ENCODE results near the gene OR51D1.

Gene OR51D1

DNA sequence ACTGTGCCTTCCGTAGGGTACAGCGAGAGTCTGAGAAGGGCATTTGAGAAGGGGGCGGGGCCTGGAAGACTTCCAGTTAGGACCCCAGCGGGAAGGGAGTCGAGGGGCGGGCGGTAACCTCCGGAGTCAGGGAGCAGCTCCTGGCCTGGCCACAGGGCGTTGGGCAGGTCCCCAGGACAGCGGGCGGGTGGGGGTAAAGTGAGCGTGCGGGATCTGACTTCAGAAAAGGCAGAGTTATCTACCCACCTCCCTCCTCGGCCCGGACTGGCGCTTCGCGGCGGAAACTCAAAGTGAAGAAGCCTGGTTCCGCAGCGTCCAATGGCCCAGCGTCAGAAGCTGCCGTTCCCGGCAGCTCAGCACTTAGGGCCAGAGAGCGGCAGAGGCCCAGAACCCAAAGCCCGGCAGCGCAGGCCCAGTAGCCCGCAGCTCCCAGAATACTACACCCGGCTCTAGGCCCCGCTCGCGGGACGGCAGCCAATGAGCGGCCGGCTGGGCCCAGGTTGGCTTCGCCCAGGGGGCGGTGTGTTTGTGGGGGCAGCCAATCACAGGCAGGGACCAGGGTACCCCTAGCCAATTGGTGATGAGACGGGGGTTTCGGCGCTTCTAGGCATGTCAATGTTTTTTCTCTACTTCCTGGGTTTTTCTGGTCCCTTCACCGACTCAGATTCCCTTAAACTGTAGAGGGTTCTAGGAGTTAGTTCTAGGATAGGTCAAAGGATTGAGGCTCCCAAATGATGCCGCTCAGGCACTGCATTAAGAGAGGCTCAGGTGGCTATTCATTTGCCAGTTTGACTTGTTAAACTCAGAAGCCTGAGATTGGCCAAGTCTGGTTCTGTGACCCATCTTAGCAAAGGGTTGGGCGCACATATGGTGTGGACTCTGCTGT, 29.3 kb upstream of the OR51D1 start, which contains the start of gene TRIM68:
TSS of gene TRIM68 (minus strand) at position 451 of the 886 bp plus-strand sequence. CDS start 2,727 bp downstream, outside the sequence.
- H3K27ac ChIP-seq (ENCODE audit: low read length), result peak within 1 kb of the TSS; percentile 64; the same call in 1 of the 2 replicates
- peak within 1 kb of the TSS; percentile 78 for H3K9ac ChIP-seq (ENCODE audit: low read length)
- peak; percentile 96 for DNase-seq
- H3K36me3 ChIP-seq (replicated peaks; ENCODE audit: insufficient read depth, low read length), result no peaks in the 10 kb centered on the region
- no peaks in the 10 kb centered on the region for H4K20me1 ChIP-seq (ENCODE audit: insufficient read depth, low read length)
- H3K9me3 ChIP-seq (replicated peaks; ENCODE audit: insufficient read depth, low read length), result no peaks in the 10 kb centered on the region
- H3K4me1 ChIP-seq (ENCODE audit: low read length), result no peaks in the 10 kb centered on the region; the same call in 1 of the 2 replicates
- H3K79me2 ChIP-seq (ENCODE audit: low read length), result no peaks in the 10 kb centered on the region
- peaks cover 6% of the 10 kb centered on the region; the same call in 1 of the 2 replicates for H3F3A ChIP-seq (ENCODE audit: insufficient read depth, low read length)
- no peak for TF ChIP-seq EZH2phosphoT487 (IDR thresholded peaks at IDR 0.05; ENCODE audit: low read length)
- no peak for TF ChIP-seq EZH2 (optimal IDR thresholded peaks at IDR 0.05; ENCODE audit: low read depth, low read length)
- TF ChIP-seq, protein P1, sequence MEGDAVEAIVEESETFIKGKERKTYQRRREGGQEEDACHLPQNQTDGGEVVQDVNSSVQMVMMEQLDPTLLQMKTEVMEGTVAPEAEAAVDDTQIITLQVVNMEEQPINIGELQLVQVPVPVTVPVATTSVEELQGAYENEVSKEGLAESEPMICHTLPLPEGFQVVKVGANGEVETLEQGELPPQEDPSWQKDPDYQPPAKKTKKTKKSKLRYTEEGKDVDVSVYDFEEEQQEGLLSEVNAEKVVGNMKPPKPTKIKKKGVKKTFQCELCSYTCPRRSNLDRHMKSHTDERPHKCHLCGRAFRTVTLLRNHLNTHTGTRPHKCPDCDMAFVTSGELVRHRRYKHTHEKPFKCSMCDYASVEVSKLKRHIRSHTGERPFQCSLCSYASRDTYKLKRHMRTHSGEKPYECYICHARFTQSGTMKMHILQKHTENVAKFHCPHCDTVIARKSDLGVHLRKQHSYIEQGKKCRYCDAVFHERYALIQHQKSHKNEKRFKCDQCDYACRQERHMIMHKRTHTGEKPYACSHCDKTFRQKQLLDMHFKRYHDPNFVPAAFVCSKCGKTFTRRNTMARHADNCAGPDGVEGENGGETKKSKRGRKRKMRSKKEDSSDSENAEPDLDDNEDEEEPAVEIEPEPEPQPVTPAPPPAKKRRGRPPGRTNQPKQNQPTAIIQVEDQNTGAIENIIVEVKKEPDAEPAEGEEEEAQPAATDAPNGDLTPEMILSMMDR (IDR thresholded peaks at IDR 0.05; ENCODE audit: low read length), result no peak
- no peaks in the 10 kb centered on the region for H3K27me3 ChIP-seq (replicated peaks; ENCODE audit: insufficient read depth, low read length)
- peak within 1 kb of the TSS; percentile 86 for H3K4me2 ChIP-seq (ENCODE audit: low read depth, low read length)
- H3K4me3 ChIP-seq (ENCODE audit: low read length), result peak within 1 kb of the TSS; percentile 75
- H3K9me2 ChIP-seq (replicated peaks; ENCODE audit: insufficient read depth, low read length), result no peaks in the 10 kb centered on the region
- H2AFZ ChIP-seq (ENCODE audit: low read length), result peak within 1 kb of the TSS; percentile 79

DNA sequence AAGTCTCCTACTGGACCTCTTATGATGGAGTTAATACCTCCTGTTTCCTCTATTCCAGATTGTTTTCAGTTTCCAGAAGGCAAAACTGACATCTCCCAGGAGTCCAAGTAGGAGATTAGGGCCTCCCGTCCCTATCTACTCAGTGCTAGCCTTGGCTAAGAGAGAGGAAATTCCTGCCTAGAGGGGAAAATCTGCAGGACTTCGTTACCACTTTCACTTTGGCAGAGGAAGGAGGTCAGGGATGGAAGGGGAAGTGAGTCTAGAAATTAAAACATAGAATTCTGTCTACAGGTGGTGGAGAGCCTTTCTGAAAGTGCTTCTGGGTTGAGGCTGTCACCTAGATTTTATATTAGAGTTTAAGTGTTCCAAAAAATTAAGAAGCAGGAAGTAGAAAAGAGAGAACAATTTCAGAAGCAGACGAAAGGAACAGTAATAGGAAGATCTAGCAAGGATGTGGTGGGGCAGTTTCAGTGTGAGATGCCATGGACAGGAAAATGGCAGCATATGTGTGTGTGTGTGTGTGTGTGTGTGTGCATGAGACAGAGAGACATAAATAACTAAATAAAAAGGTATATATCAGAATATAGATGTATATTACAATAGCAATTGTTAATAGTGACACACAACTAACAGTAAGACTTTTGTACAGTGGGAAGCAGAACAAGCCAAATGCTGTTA, 26.9 kb upstream of the OR51D1 start:
- Histone ChIP-seq H3K9ac (ENCODE audit: low read length) (no peak overlapping the region), H3F3A (ENCODE audit: insufficient read depth, low read length) (peaks cover 6% of the 10 kb centered on the region; the same call in 1 of the 2 replicates), H3K4me3 (ENCODE audit: low read length) (peak overlapping the region; percentile 3; the same call in 1 of the 2 replicates), H3K27me3 (replicated peaks; ENCODE audit: insufficient read depth, low read length) (no peaks in the 10 kb centered on the region), H3K9me3 (replicated peaks; ENCODE audit: insufficient read depth, low read length) (no peaks in the 10 kb centered on the region), H3K27ac (ENCODE audit: low read length) (no peak overlapping the region), H3K9me2 (replicated peaks; ENCODE audit: insufficient read depth, low read length) (no peaks in the 10 kb centered on the region), H4K20me1 (ENCODE audit: insufficient read depth, low read length) (no peaks in the 10 kb centered on the region), H3K4me1 (ENCODE audit: low read length) (no peaks in the 10 kb centered on the region; the same call in 1 of the 2 replicates), H2AFZ (ENCODE audit: low read length) (peak overlapping the region; percentile 65), H3K4me2 (ENCODE audit: low read depth, low read length) (peak overlapping the region; percentile 51), H3K79me2 (ENCODE audit: low read length) (no peaks in the 10 kb centered on the region), H3K36me3 (replicated peaks; ENCODE audit: insufficient read depth, low read length) (no peaks in the 10 kb centered on the region)
- TF ChIP-seq EZH2phosphoT487 (IDR thresholded peaks at IDR 0.05; ENCODE audit: low read length) (no peak), EZH2 (optimal IDR thresholded peaks at IDR 0.05; ENCODE audit: low read depth, low read length) (no peak)
- TF ChIP-seq, protein P1 (IDR thresholded peaks at IDR 0.05; ENCODE audit: low read length), result no peak
- peak; percentile 10 for DNase-seq

DNA sequence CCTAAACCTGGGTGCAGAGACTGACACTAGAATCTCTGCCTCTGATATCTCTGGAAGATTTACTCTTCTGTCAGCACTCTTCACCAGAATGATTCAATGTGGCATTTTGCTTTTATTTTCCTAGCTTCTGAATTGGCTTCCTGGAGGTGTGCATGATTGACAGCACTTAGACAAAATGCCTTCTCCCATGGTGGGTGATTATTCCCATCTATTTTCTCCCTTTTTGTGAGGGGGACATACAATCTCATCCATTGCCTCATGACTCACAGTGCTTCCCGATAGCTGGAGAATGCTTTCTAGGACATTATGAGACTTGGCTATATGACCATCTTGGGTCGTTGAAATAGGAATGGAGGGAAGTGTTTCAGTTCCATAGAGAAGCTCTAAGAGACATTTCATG, 25.3 kb upstream of the OR51D1 start:
- H3K79me2 ChIP-seq (ENCODE audit: low read length), result no peaks in the 10 kb centered on the region
- H4K20me1 ChIP-seq (ENCODE audit: insufficient read depth, low read length), result no peaks in the 10 kb centered on the region
- no peaks in the 10 kb centered on the region for H3K27me3 ChIP-seq (replicated peaks; ENCODE audit: insufficient read depth, low read length)
- peaks cover 6% of the 10 kb centered on the region; the same call in 1 of the 2 replicates for H3F3A ChIP-seq (ENCODE audit: insufficient read depth, low read length)
- H3K9me3 ChIP-seq (replicated peaks; ENCODE audit: insufficient read depth, low read length), result no peaks in the 10 kb centered on the region
- H2AFZ ChIP-seq (ENCODE audit: low read length), result no peak overlapping the region
- H3K36me3 ChIP-seq (replicated peaks; ENCODE audit: insufficient read depth, low read length), result no peaks in the 10 kb centered on the region
- no peak overlapping the region for H3K4me3 ChIP-seq (ENCODE audit: low read length)
- DNase-seq, result no peak
- no peak for TF ChIP-seq EZH2 (optimal IDR thresholded peaks at IDR 0.05; ENCODE audit: low read depth, low read length)
- no peak for TF ChIP-seq EZH2phosphoT487 (IDR thresholded peaks at IDR 0.05; ENCODE audit: low read length)
- TF ChIP-seq, protein P1 (IDR thresholded peaks at IDR 0.05; ENCODE audit: low read length), result no peak
- H3K4me2 ChIP-seq (ENCODE audit: low read depth, low read length), result no peak overlapping the region
- no peaks in the 10 kb centered on the region; the same call in 1 of the 2 replicates for H3K4me1 ChIP-seq (ENCODE audit: low read length)
- no peak overlapping the region for H3K27ac ChIP-seq (ENCODE audit: low read length)
- H3K9ac ChIP-seq (ENCODE audit: low read length), result no peak overlapping the region
- H3K9me2 ChIP-seq (replicated peaks; ENCODE audit: insufficient read depth, low read length), result no peaks in the 10 kb centered on the region

All from MM.1S (cell line).